GM18868 (cell line): Measurements from ENCODE around the gene SFXN4.

ENCODE experiments used
- ATAC-seq: cut with Tn5 transposase; IDR thresholded peaks from one replicate; pipeline ENCODE4 v1.9.1; 2021; ENCODE audit warnings: mild to moderate bottlenecking, moderate library complexity; ENCODE audit not compliant: unreplicated experiment

Gene SFXN4, protein sequence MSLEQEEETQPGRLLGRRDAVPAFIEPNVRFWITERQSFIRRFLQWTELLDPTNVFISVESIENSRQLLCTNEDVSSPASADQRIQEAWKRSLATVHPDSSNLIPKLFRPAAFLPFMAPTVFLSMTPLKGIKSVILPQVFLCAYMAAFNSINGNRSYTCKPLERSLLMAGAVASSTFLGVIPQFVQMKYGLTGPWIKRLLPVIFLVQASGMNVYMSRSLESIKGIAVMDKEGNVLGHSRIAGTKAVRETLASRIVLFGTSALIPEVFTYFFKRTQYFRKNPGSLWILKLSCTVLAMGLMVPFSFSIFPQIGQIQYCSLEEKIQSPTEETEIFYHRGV

DNA sequence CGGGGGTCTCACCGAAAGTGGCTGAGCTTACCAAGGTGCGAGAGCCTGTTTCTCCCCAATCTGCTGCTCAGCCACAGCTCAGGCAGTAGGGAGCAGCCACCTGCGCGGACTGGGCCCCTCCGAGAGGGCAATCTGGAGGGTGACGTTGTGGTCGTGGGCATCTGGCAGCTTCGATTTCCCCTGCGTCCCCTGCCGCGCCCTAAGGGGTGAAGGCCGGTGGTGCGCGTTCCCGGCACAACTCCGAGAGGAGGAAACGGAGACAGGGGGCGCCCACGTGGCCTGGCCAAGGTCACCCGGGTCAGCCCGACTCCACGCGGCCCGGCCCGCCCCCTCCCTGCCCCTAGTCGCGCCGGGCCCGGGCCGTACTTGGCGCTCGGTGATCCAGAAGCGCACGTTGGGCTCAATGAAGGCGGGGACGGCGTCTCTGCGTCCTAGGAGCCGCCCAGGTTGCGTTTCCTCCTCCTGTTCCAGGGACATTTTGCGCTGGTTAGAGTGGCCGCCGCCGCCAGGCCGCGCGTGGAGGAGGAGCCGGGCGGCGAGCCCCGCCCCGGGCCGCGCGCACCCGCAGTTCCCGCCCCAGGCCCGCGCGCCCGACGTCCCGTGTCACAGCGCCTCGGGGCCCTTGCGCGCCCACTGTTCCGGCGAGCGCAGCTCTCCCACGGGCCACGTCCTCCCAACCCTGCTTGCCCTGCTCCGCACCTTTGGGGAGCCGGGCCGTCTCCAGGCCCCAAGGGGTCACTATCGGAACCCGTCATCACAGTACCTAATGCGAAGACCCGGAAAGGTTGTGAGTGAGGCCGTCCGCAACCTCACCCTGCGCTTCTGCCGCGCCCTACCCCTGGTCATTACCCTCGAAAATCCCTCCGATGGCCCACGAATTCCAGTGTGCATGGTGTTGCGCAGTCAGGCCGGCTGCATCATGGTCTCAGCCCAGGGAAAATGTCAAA lies at the start of gene SFXN4:
Gene SFXN4, minus strand, starts transcription at position 544 of the 947 bp plus-strand sequence. Its CDS starts 67 bp downstream, at position 477.
- ATAC-seq: peak; percentile 93

DNA sequence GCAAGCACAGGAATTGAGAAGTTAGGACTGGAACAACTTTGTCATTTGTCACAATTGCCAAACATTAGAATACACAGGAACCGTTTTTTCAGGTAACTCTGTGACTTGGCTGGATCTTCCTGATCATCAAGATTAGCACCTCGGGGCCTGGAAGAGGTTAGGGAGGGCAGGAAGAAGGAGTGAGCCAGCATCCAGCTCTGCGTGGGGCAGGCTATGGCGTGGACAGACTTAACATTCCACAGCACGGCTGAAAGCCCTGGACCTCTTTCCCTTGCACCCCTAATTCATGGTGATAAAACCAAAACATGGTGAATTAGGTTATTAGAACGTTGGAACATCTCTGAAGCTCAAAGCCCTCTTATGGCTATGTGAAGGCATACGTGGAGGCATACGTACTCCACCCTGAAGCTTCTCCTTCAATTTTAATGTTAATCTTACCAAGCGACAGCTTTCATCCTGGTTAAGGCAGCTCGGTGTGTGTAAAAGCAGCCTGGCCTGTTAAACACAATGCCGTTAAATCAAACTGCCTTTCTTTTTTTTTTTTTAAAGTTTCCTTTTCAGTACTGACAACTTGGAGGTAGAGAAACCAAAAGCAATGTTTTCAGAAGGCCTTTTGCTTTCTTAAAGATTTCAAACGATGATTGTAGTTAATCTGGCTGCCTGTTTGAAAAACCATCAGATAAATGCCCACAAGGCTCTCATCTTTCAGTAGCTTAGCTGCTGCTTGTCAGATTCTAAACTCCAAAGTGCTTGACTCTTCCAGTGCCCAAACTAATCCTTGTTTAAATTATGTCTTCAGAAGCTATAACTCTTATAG lies 46.3 kb upstream of the SFXN4 start:
- ATAC-seq: no peak

DNA sequence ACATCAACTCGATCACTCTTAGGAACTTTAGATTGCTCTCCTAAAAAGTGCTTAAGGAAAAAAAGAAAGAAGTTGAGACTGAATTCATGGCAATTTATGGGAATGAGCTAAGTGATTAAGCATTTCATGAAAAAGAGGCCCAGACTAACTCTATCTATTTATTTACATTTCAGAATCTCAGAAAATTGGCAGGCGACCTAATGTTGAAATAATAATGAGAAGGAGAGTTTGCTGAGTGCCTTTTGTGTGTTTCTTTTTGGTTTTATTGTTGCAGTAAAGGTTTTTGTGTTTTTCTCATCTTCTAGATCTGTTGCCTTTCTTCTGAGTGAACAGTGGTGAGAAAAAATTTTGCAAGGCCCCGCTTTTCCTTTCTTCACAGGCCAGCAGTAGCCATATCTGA lies 45.7 kb upstream of the SFXN4 start:
- ATAC-seq: no peak

DNA sequence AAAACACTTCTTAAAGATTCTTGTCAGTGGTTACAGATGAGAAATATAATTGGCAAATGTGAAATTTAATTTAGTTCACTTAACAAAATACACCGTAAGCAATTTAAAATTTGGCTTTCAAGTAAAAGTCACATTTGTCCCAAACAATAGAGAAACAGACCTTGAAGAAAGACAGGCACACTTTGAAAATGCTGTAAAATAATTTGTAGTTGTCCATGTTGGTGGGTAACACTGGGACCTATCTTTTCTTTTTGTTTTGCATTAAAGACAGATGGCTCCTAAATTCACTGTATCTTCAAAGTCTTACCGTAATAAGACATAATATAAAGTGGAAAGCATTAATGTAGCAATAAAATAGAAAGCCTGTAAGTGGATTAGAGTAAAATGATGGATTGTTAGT lies 45.1 kb upstream of the SFXN4 start:
- no peak for ATAC-seq

DNA sequence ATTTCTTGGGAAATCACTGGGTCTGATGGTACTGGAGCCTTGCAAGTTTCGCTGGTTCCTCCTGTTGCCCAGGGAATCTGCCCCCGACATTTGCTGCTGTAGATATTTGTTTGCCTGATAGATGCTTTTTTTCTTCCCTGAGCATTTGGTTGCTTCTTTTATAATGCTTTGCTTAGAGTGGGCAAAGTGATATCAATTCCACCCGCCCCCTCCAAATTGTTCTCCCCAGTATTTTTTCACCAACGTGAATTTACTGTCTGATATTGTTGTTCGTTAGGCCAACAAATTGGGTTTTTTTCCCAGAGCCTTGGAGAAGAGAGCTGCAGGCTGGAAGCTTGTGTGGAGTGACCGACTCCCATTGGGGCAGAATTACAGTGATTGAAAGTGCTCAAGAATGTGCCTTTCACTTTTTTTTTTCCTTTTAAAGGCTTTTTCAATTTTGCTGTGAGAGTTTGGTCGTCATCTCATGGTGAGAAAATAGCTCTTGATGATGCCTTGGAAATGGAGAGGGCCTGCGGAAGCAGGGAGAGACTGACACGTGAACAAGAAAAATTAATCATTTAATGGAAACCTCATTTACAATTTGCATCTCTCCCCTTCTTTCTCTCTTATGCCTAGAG lies 44.3 kb upstream of the SFXN4 start:
- ATAC-seq: no peak

DNA sequence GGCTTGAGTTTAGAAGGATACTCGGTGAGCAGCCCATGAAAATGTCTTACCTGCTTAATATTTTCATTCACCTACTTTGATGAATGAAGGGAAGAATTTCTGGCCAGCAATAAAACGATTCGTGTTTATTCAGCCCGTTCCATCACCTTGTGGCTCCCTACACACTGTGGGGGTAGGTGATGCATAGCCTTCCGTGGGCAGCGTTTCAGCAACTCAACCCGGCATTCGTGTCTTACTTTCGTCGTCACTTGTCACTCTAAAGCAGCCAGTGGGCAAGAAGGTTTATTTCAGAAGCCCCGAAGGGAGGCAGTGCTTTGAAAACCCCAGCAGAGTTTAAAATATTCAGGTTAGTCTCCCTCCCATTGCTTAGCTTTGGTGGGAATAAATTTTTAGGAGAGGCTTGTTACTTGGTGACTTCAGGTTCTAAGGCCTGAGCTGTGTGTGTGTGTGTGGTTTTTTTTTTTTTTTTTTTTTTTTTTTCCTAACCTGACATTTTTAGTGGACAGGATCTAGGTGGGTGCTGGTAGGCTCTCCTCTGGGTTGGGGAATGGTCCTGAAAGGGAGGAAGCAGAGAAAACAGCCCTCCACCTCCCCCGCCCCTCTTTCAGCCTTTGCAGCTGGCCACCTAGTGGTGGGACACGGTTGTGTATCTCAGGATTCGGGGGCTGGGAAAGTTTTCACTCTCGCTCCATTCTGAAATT lies 43.7 kb upstream of the SFXN4 start:
- ATAC-seq: no peak

DNA sequence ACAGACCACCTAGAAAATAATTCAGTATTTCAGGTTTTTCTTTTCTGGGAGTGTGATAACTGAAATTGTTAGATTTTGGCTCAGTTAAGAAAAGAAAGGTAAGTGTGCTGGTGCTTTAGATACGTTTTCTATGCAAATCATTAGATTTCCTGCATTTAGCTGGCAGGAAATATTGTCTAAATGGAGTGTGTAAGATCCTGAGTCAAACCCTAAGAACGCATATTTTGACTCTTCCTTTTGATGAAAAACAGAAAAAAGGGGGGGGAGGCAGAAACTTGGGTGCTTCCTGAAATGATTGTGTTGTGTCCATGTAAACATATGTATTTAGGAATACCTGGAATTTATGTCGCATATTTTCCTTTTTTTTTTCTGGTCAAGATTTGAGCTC lies 43.0 kb upstream of the SFXN4 start:
- no peak for ATAC-seq

DNA sequence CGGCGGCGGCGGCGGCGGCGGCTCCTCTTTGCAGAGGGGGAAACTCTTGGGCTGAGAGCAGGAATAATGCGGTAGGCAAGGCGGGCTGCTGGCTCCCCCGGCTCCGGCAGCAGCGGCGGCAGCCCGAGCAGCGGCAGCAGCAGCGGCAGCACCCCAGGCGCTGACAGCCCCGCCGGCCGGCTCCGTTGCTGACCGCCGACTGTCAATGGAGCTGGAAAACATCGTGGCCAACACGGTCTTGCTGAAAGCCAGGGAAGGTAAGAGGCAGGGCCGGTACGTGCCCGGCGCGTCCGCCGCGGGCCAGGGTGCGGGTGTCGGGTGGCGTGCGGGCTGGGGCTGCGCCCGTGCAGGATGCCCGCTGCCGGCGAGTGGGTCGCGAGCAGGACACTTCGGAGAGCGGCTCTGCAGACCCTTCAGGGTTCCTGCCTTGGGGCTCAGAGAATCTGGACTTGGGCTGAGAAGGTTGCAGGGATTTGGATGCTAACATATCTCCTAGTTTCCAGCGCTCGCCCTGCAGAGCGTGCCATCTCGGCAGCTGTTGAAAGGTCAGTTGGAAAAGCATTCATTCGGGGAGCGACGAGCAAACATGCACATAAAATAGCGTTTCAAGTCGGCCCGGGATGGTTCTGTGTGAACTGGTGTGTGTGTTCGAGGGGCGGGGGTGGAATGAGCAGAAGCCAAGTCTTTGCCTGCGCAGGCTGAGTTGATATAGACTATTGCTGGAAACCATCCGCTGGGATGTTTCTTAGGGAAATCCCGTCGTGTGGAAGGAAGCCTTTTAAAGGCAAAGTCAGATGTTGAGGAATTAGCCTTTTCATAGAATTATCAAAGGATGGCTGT lies 42.4 kb upstream of the SFXN4 start:
- peak; percentile 1 for ATAC-seq

DNA sequence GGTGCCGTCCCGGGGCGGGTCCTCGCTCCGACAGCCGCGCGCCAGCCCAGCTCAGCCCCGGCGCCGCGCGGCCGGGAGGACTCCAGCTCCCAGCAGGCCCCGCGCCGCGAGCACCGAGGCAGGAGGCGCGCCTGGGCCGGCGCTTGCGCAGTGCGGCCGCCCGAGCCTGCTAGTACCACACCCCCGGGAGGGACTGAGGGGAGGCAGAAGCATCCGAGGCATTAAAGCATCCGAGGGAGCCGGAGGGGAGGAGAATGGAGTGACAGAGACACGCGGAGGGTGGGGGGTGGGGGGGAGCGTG lies 41.8 kb upstream of the SFXN4 start, which contains the start of gene GRK5:
Gene GRK5, plus strand, starts transcription at position 206 of the 301 bp plus-strand sequence. CDS start 347 bp downstream, outside the sequence.
- peak; percentile 77 for ATAC-seq

DNA sequence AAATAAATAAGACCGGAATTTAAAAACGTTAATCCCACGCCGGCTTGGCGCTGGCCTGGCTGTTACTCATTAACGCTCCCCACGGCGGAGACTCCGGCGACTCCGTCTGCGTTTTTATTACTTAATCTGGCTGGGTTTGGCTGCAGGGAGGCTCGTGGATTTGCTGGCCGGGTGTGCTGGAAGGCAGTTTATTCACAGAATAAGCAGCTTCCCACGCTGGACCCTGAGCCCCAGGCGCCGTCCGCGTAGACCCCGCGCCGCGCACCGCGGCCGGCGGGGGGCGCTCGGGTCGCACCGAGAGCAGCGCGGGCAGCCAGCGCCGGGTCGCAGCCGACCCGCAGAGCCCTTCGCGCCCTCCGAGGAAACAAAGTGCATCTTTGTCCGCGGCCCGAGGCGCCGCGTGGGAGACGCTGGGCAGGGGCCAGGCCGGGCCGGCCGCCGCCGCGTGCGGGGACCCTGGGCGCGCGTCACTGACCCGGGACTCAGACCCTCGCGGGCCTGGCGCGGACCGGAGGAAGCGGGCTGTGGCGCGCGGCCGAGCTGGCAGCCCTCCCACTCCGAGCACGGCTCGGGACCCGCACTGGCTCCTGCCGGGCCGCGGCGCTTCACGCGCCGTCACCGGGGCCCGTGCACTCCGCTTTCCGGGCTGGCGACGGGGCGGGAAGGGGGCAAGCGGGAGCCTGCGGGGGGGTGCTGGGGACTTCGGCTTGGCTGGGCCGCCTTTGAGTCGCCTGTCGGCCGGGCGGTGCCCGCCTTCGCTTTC lies 41.3 kb upstream of the SFXN4 start:
- ATAC-seq: peak; percentile 55

DNA sequence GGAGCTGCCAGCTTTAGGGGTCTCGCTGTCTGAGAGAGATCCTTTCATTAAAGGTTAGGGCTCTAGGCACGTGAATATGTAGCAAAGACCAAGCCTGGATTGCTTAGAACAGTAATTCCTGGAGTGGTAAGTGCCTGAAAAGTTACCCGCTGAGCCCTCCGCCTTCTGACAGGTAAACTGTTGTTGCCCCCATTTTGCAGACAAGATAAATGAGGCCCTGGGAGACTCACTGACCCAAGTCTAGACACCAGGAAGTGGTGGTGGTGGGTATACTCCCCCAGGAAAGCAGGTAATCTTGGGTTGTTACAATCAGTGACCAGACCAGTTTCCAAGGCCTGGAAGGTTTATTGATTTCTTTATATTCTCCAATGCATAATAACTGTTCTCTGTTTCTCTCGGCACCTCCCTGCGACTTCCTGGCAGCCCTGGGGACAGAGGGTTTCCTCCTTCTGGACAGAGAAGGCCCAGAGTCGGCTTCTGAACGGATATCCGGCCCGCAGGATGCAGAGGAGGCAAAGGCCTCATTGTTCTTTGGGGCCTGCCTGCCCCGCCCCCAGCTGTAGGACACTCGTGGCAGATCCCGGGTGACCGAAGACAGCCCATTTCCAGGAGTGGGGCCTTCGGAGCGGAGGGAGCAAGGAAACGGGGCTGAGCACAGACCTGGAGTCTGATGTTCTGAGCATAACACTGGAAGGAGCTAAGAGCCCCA lies 40.5 kb upstream of the SFXN4 start:
- ATAC-seq: no peak

DNA sequence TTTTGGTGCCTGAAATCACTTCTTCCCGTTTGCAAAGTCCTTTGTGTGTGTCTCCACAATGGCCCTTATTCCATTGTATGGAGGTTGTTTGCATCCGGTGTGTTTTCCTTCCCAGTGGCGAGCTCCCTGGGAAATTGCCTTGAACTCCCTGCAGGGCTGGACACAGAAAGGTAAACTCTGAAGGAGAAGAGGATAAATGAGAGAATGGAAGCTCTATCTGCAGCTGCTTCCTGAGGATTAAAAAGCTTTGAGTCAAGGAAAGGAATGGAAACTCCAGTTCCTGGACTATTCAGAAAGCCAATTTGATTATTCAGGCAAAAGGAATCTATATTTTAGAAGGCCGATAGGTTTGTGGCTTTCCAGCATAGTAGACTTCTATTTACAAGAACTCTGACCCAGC lies 37.5 kb upstream of the SFXN4 start:
- ATAC-seq: no peak

DNA sequence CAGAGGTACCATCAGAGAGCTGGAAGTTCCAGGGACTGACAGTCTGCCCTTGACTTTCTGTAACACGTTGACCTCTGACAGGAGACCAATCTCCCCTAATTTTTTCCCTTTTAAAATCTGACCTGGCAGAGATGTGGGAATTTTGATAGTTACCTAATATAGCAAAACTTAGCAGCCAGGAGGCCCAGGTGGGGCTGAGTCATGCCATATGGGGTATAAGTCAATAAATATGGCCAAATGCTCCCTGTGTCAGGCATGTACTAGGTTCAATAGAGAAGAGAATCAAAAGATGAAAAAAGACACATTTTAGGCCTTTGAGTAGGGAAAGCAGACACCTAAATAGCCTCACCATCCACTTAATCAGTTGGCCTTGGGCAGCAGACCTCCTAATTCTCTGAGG lies 35.7 kb upstream of the SFXN4 start:
- no peak for ATAC-seq

DNA sequence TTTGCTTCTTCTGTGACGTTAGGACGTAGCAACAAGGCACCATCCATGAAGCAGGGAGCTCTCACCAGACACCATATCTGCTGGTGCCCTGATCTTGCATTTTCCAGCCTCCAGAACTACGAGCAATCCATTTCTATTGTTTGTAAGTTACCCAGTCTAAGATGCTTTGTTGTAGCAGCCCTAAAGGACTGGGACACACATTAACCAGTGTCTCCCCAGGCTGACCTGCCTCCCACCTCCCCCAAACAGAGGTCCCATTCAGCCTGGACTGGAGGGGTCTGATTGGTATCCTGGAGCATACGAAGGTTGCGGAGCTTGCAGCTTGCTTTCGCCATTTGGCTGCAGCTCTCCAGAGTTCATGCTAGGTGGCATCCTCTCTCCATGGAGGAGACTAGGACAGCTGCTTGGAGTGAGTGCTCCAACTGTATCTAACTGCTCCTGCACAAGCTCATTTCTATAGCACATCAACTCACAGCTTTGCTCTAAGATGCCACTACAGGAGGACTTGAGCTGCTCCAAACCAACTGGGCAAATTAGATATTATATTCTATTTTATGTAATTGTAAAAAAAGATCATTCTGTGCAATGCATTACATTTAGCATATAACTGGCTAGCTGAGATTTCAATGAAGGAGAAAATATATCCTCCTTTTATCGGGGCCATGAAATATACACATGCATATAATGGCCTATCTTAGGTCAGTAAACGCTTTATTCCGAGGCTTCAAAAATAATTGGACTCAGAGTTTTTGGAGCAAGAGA lies 33.9 kb upstream of the SFXN4 start:
- peak; percentile 60 for ATAC-seq

DNA sequence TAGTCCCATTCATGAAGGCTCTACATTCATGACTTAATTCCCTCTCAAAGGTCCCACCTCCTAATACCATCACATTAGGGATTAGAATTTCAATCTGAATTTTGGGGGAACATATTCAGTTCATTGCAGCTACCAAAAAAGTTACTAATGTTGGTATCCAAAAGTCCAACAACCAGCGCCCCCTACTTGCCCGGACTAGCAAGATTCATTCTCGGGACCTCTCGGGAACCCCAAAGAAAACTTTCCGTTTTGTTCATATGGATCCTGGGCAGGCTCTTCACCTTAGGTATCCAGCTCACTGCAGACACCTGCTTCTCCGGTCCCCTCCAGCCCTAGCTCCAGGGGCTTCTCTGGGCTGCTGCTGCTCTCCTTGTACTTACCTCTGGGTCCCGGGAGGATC lies 32.9 kb upstream of the SFXN4 start:
- ATAC-seq: no peak

DNA sequence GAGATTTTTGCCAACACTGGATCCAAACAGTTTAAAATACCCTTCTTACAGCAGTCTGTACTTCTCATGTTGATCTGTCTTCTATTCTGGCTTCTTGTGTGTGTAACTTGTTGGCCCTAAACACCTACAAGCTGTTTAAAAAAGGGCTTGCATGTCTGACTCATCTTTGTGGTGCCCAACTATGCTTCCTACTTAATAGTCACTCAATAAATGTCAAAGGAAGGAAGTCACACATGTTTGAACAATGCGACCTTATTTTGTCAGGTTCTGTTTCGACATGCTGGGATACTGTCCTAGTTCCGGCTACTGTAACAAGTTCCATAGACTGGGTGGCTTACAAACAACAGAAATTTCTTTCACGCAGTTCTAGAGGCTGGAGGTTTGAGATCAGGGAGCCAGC lies 32.4 kb upstream of the SFXN4 start:
- ATAC-seq: no peak

DNA sequence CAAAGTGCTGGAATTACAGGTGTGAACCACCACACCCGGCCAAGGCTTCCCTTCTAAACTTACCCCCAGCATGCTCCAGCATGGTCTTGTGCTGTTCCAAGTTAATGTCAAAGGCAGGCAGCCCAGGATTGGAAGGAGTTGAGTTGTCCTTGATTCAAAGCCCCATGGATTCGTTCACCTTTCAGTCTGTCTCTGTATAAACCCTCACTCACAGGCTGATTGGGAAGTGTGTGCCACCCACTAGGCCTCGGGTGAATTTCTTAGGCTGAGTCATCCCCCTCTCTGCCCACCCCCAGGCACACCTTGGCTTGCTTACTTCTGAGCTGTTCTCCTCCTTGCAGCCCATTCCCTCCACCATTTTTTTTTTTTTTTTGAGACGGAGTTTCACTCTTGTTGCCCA lies 26.4 kb upstream of the SFXN4 start:
- ATAC-seq: no peak
